ENCODE data around the gene LRRC55. TPM values are rescaled to one million over a fixed set of nuclear protein-coding genes. Genes with fewer than 3 reads are reported as not detected.

The LRRC55 gene
- total and polyA plus RNA-seq, 2 experiments from 2014 or later, result 0.15 to 1.5 TPM

- 0 out of 2 replicates have a peak, but pooled peaks cover 6% of the 10 kb centered on the region for H3K9me2 ChIP-seq (ENCODE audit: insufficient read depth)
- H3K4me3 ChIP-seq, result no peak overlapping the region
- Mint-ChIP-seq H3K36me3 (ENCODE audit: low read depth) (no peaks in the 10 kb centered on the region), H3K4me1 (peaks cover 29% of the 10 kb centered on the region), H3K9me3 (no peaks in the 10 kb centered on the region; the same call in 1 of the 3 replicates), H3K4me3 (no peak overlapping the region), H3K27ac (no peak overlapping the region), H3K27me3 (ENCODE audit: insufficient read depth, low read depth, poor library complexity) (peaks cover 3% of the 10 kb centered on the region)
- H4K20me1 ChIP-seq (replicated peaks; ENCODE audit: insufficient read depth), result no peaks in the 10 kb centered on the region
- DNase-seq (ENCODE audit: low spot score) (no peak), ATAC-seq (no peak)
- H3K36me3 ChIP-seq (ENCODE audit: insufficient read depth), result no peaks in the 10 kb centered on the region
- H3K27ac ChIP-seq (ENCODE audit: low read depth), result no peak overlapping the region
- no peak overlapping the region for H2AFZ ChIP-seq
- no peaks in the 10 kb centered on the region for H3K79me2 ChIP-seq (replicated peaks; ENCODE audit: insufficient read depth)
- no peaks in the 10 kb centered on the region for H3F3A ChIP-seq (replicated peaks; ENCODE audit: low read depth)
- TF ChIP-seq EZH2phosphoT487 (IDR thresholded peaks at IDR 0.05; ENCODE audit: unreplicated experiment), result no peak
- TF ChIP-seq ZNF331 (CRISPR knock-in tag; IDR thresholded peaks at IDR 0.05; ENCODE audit: low read depth), result no peak
- no peaks in the 10 kb centered on the region for H3K27me3 ChIP-seq (ENCODE audit: insufficient read depth)
- peaks cover 17% of the 10 kb centered on the region for H3K4me1 ChIP-seq (ENCODE audit: insufficient read depth)
- H3K4me2 ChIP-seq, result no peak overlapping the region
Observed at GRCh38 chr11:57235761-57236703, 54.3 kb downstream of the LRRC55 start.

GRCh38 chr11:57237204-57237681 lies 55.5 kb downstream of the LRRC55 start, which contains the start of gene APLNR:
Gene APLNR, minus strand, starts transcription at chr11:57237250. Its CDS starts 246 bp downstream, at chr11:57237004.
- H3K4me1 Mint-ChIP-seq, result peaks cover 27% of the 10 kb centered on the region
- Histone ChIP-seq H3K9me2 (ENCODE audit: insufficient read depth) (0 out of 2 replicates have a peak, but pooled peaks cover 6% of the 10 kb centered on the region), H3K4me3 (no peak within 1 kb of the TSS), H2AFZ (peak within 1 kb of the TSS; percentile 76), H3K4me1 (ENCODE audit: insufficient read depth) (peaks cover 18% of the 10 kb centered on the region), H3K4me2 (no peak within 1 kb of the TSS), H3K79me2 (replicated peaks; ENCODE audit: insufficient read depth) (no peaks in the 10 kb centered on the region), H3K27me3 (ENCODE audit: insufficient read depth) (no peaks in the 10 kb centered on the region), H3F3A (replicated peaks; ENCODE audit: low read depth) (no peaks in the 10 kb centered on the region), H3K27ac (ENCODE audit: low read depth) (no peak within 1 kb of the TSS), H3K36me3 (ENCODE audit: insufficient read depth) (no peaks in the 10 kb centered on the region), H4K20me1 (replicated peaks; ENCODE audit: insufficient read depth) (no peaks in the 10 kb centered on the region)
- H3K27ac Mint-ChIP-seq, result no peak within 1 kb of the TSS
- H3K9me3 Mint-ChIP-seq, result no peaks in the 10 kb centered on the region; the same call in 1 of the 3 replicates
- H3K36me3 Mint-ChIP-seq (ENCODE audit: low read depth), result no peaks in the 10 kb centered on the region
- H3K4me3 Mint-ChIP-seq, result no peak within 1 kb of the TSS
- peak; percentile 53 for ATAC-seq
- H3K27me3 Mint-ChIP-seq (ENCODE audit: insufficient read depth, low read depth, poor library complexity), result peaks cover 3% of the 10 kb centered on the region
- no peak for DNase-seq (ENCODE audit: low spot score)
- TF ChIP-seq EZH2phosphoT487 (IDR thresholded peaks at IDR 0.05; ENCODE audit: unreplicated experiment) (no peak), ZNF462 (CRISPR knock-in tag; IDR thresholded peaks at IDR 0.05) (no peak), CREB1 (CRISPR knock-in tag; IDR thresholded peaks at IDR 0.05; ENCODE audit: low read depth) (no peak), EZH2 (IDR thresholded peaks at IDR 0.05; ENCODE audit: low read depth, unreplicated experiment) (no peak), ETS1 (IDR thresholded peaks at IDR 0.05) (no peak), POLR2AphosphoS5 (IDR thresholded peaks at IDR 0.05; ENCODE audit: low read depth) (no peak), ZNF331 (CRISPR knock-in tag; IDR thresholded peaks at IDR 0.05; ENCODE audit: low read depth) (no peak), CTCF (conservative IDR thresholded peaks at IDR 0.05; ENCODE audit: low read depth in 2 of 2) (no peak), STAT1 (IDR thresholded peaks at IDR 0.05; ENCODE audit: unreplicated experiment) (no peak)
